Endothelial cell of umbilical vein (primary cell): ENCODE data around the gene SH3PXD2B.

ENCODE experiments used
- EZH2 ChIP-seq: IDR thresholded peaks from 2 replicates; pipeline ENCODE4 v1.6.1; 2012; ENCODE audit warnings: borderline replicate concordance, low read depth, mild to moderate bottlenecking, moderate library complexity, low read length, inconsistent platforms; ENCODE audit not compliant: severe bottlenecking
- FOS ChIP-seq: IDR thresholded peaks from 2 replicates; pipeline ENCODE4 v1.6.1; 2011; ENCODE audit warnings: mild to moderate bottlenecking, low read length, moderate library complexity, borderline replicate concordance; ENCODE audit not compliant: insufficient read depth
- MYC ChIP-seq: IDR thresholded peaks from one replicate; pipeline ENCODE4 v1.6.1; 2011; ENCODE audit warnings: mild to moderate bottlenecking, low read depth, low read length
- POLR2AphosphoS5 ChIP-seq: IDR thresholded peaks from 2 replicates; pipeline ENCODE4 v1.6.1; 2012; ENCODE audit warnings: low read depth, mild to moderate bottlenecking, control low read depth, low read length, moderate library complexity; ENCODE audit not compliant: insufficient read depth
- TF ChIP-seq, protein P1 (sequence below), 2 donors: IDR thresholded peaks; 1 replicate in 1 of 2; 2 replicates in 1 of 2; pipeline ENCODE4 v1.5.1; 2011; ENCODE audit warnings: low read length in 2 of 2, mild to moderate bottlenecking in 2 of 2, moderate library complexity in 2 of 2, control low read depth in 1 of 2, inconsistent platforms in 1 of 2, low read depth in 1 of 2; ENCODE audit not compliant: insufficient read depth in 1 of 2; ENCODE audit errors: extremely low read depth in 1 of 2

DNA sequence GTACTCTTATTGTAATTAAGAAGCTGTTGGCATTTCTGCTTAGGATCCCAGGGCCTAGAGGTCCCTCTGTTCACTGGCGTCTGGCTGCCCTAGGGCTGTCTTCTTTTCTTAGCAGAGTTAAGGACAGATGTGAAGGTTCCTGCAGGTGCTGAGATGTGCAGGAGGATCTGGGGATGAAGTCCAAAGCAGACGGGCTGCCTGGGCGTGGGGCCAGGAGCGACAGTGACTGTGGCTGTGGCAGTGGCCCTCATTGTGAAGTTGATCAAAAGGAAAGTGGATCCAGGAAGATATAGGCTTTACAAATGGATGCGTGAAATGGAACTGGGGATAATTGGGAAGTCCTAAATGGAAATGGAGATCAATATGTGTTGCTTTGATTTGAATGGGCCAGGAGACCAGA, 19.1 kb upstream of the SH3PXD2B start:
- TF ChIP-seq, protein P1, sequence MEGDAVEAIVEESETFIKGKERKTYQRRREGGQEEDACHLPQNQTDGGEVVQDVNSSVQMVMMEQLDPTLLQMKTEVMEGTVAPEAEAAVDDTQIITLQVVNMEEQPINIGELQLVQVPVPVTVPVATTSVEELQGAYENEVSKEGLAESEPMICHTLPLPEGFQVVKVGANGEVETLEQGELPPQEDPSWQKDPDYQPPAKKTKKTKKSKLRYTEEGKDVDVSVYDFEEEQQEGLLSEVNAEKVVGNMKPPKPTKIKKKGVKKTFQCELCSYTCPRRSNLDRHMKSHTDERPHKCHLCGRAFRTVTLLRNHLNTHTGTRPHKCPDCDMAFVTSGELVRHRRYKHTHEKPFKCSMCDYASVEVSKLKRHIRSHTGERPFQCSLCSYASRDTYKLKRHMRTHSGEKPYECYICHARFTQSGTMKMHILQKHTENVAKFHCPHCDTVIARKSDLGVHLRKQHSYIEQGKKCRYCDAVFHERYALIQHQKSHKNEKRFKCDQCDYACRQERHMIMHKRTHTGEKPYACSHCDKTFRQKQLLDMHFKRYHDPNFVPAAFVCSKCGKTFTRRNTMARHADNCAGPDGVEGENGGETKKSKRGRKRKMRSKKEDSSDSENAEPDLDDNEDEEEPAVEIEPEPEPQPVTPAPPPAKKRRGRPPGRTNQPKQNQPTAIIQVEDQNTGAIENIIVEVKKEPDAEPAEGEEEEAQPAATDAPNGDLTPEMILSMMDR (IDR thresholded peaks at IDR 0.05; ENCODE audit: extremely low read depth in 1 of 2, insufficient read depth in 1 of 2, low read depth in 1 of 2, low read length in 2 of 2): no peak
- TF ChIP-seq MYC (no peak), POLR2AphosphoS5 (no peak), FOS (no peak), EZH2 (no peak)
